T follicular helper cell (primary cell): ENCODE results near the gene SLC25A11.
"Not testable (repeated sequence)": the region's sequence is repeated elsewhere in the genome, so short reads cannot be mapped to it uniquely, and the experiment has no call there.

Experiments
- DNase-seq: peaks from one replicate; pipeline ENCODE4 v3.0.0-alpha.2; 2020; ENCODE audit warnings: low read depth

SLC25A11 gene

GRCh38 chr17:4920351-4921048, 19.3 kb downstream of the SLC25A11 start:
- no peak for DNase-seq

- DNase-seq: no peak
Measured at GRCh38 chr17:4919511-4920047, 20.3 kb downstream of the SLC25A11 start.

- DNase-seq: not testable (repeated sequence)
Measured at GRCh38 chr17:4914551-4914950, 25.3 kb downstream of the SLC25A11 start.

GRCh38 chr17:4913994-4914393, 25.9 kb downstream of the SLC25A11 start:
- DNase-seq: no peak

GRCh38 chr17:4908711-4909496, 30.9 kb downstream of the SLC25A11 start:
- DNase-seq: peak; percentile 49

GRCh38 chr17:4908301-4908700, 31.5 kb downstream of the SLC25A11 start:
- DNase-seq: no peak

- not testable (repeated sequence) for DNase-seq
Measured at GRCh38 chr17:4906642-4907041, 33.2 kb downstream of the SLC25A11 start.

- DNase-seq: peak; percentile 73
Measured at GRCh38 chr17:4903051-4903818, 36.6 kb downstream of the SLC25A11 start, which contains the start of gene CHRNE. CHRNE (minus strand) TSS chr17:4903098; CDS start chr17:4903063, 35 bp downstream.

GRCh38 chr17:4902540-4902939, 37.3 kb downstream of the SLC25A11 start:
- DNase-seq: no peak

GRCh38 chr17:4901648-4902344, 38.0 kb downstream of the SLC25A11 start:
- no peak for DNase-seq

- no peak for DNase-seq
Measured at GRCh38 chr17:4901108-4901647, 38.7 kb downstream of the SLC25A11 start.

GRCh38 chr17:4900231-4901107, 39.4 kb downstream of the SLC25A11 start:
- peak; percentile 64 for DNase-seq

GRCh38 chr17:4899341-4900230, 40.3 kb downstream of the SLC25A11 start, which contains the start of gene C17orf107:
C17orf107 (plus strand) TSS chr17:4899536; CDS start chr17:4899763, 227 bp downstream.
- DNase-seq: peak; percentile 96

- DNase-seq: no peak
Measured at GRCh38 chr17:4898927-4899326, 40.9 kb downstream of the SLC25A11 start.

- no peak for DNase-seq
Measured at GRCh38 chr17:4898351-4898750, 41.5 kb downstream of the SLC25A11 start.

GRCh38 chr17:4897785-4898184, 42.1 kb downstream of the SLC25A11 start:
- DNase-seq: no peak

GRCh38 chr17:4897198-4897687, 42.6 kb downstream of the SLC25A11 start:
- no peak for DNase-seq

GRCh38 chr17:4896332-4897197, 43.3 kb downstream of the SLC25A11 start:
- no peak for DNase-seq
